ENCODE results near the gene CCDC201. TPM values are rescaled to one million over a fixed set of nuclear protein-coding genes. Genes with fewer than 3 reads are reported as not detected.

Gene CCDC201
- polyA plus RNA-seq, 1 of the 3 experiments (the other 2 are of a cell fraction), result not detected

- peaks cover 0 to 5% of the 10 kb centered on the region in 2 experiments for H3K4me1 ChIP-seq (ENCODE audit: control insufficient read depth in 1 of 2, insufficient read depth in 2 of 2, low read depth in 1 of 2, low read length in 1 of 2)
- H3K9me3 ChIP-seq, result no peaks in the 10 kb centered on the region
- no peaks in the 10 kb centered on the region for H3K27me3 ChIP-seq (ENCODE audit: insufficient read depth)
- no peaks in the 10 kb centered on the region for H4K20me1 ChIP-seq (ENCODE audit: insufficient read depth)
- CTCF ChIA-PET, result interaction anchor here (1.7 kb wide), 1 partner anchor 9 kb away, joined by 3 read pairs; no protein-coding TSS in a partner anchor
- H3K27ac ChIP-seq (ENCODE audit: low read depth in 2 of 2, low read length in 1 of 2), result no peak overlapping the region
- no peaks in the 10 kb centered on the region for H3K79me2 ChIP-seq (ENCODE audit: insufficient read depth)
- no peak overlapping the region for H2AFZ ChIP-seq (ENCODE audit: low read depth)
- no peak overlapping the region for H3K4me2 ChIP-seq
- TF ChIP-seq CTCF (IDR thresholded peaks at IDR 0.05), result peak; percentile 54
- TF ChIP-seq SIN3A (IDR thresholded peaks at IDR 0.05; ENCODE audit: borderline replicate concordance, low read depth, low read length), result no peak
- 0 out of 2 replicates have a peak, but pooled peaks have one; percentile 10 for TF ChIP-seq SMC3 (IDR thresholded peaks at IDR 0.05; ENCODE audit: low read depth, low read length)
- 0 out of 2 replicates have a peak, but pooled peaks have one; percentile 5 for TF ChIP-seq RAD21 (IDR thresholded peaks at IDR 0.05; ENCODE audit: low read length)
- TF ChIP-seq RCOR1 (IDR thresholded peaks at IDR 0.05; ENCODE audit: low read length), result no peak
- POLR2A ChIA-PET, result no interaction called here
- H3F3A ChIP-seq (replicated peaks; ENCODE audit: insufficient read depth), result peaks cover 12% of the 10 kb centered on the region
- no peaks in the 10 kb centered on the region for H3K36me3 ChIP-seq (replicated peaks in 1 of 2; ENCODE audit: control insufficient read depth in 1 of 2, insufficient read depth in 2 of 2, low read length in 1 of 2)
- 76% methylated on average over 9 of the region's 10 CpGs for WGBS (ENCODE audit: low lambda C conversion rate)
- H3K9ac ChIP-seq, result no peak overlapping the region
- no peaks in the 10 kb centered on the region for H3K9me2 ChIP-seq
- H3K4me3 ChIP-seq (ENCODE audit: low read depth in 2 of 2, low read length in 1 of 2), result no peak overlapping the region
- no peak for DNase-seq
These were observed 507 bp downstream of the CCDC201 start for GRCh38 chr7:45872116-45873034.

- no peaks in the 10 kb centered on the region; the same call in 1 of the 2 replicates for H3K27me3 ChIP-seq (ENCODE audit: insufficient read depth)
- H3K4me3 ChIP-seq (ENCODE audit: low read depth in 2 of 2, low read length in 1 of 2), result no peak overlapping the region
- 63% methylated on average over 4 of the region's 4 CpGs for WGBS (ENCODE audit: low lambda C conversion rate)
- DNase-seq, result no peak
- H4K20me1 ChIP-seq (ENCODE audit: insufficient read depth), result no peaks in the 10 kb centered on the region
- H3K9me3 ChIP-seq, result no peaks in the 10 kb centered on the region
- no peak for TF ChIP-seq SMC3 (IDR thresholded peaks at IDR 0.05; ENCODE audit: low read depth, low read length)
- TF ChIP-seq PBX3 (IDR thresholded peaks at IDR 0.05), result no peak
- no peak for TF ChIP-seq NRF1 (IDR thresholded peaks at IDR 0.05; ENCODE audit: low read depth, low read length)
- TF ChIP-seq MEF2A (IDR thresholded peaks at IDR 0.05; ENCODE audit: borderline replicate concordance, low read depth), result no peak
- TF ChIP-seq TAF1 (IDR thresholded peaks at IDR 0.05; ENCODE audit: borderline replicate concordance, low read depth, low read length), result no peak
- peaks cover 0 to 2% of the 10 kb centered on the region in 2 experiments for H3K4me1 ChIP-seq (ENCODE audit: control insufficient read depth in 1 of 2, insufficient read depth in 2 of 2, low read depth in 1 of 2, low read length in 1 of 2)
- no peak overlapping the region for H3K4me2 ChIP-seq
- no peak overlapping the region for H3K9ac ChIP-seq
- H3K27ac ChIP-seq (ENCODE audit: low read depth in 2 of 2, low read length in 1 of 2), result no peak overlapping the region
- H2AFZ ChIP-seq (ENCODE audit: low read depth), result no peak overlapping the region
- H3K9me2 ChIP-seq, result no peaks in the 10 kb centered on the region
- no peaks in the 10 kb centered on the region for H3K79me2 ChIP-seq (ENCODE audit: insufficient read depth)
- ChIA-PET CTCF (interaction anchor here (0.8 to 1.6 kb wide), 4 partner anchors 15 to 715 kb away, joined by 3 to 7 read pairs (median 3); no protein-coding TSS in a partner anchor), POLR2A (no interaction called here)
- H3F3A ChIP-seq (replicated peaks; ENCODE audit: insufficient read depth), result peaks cover 5% of the 10 kb centered on the region
- H3K36me3 ChIP-seq (replicated peaks in 1 of 2; ENCODE audit: control insufficient read depth in 1 of 2, insufficient read depth in 2 of 2, low read length in 1 of 2), result no peaks in the 10 kb centered on the region
These were observed 3.5 kb downstream of the CCDC201 start for GRCh38 chr7:45869426-45869825.
